Measurements from ENCODE around the gene DIRAS2. TPM values are rescaled to one million over a fixed set of nuclear protein-coding genes. Genes with fewer than 3 reads are reported as not detected.

DIRAS2 gene
- total and polyA plus RNA-seq, 8 donors, result 0.05 to 0.79 (median 0.57) TPM; not detected in 1

DNA sequence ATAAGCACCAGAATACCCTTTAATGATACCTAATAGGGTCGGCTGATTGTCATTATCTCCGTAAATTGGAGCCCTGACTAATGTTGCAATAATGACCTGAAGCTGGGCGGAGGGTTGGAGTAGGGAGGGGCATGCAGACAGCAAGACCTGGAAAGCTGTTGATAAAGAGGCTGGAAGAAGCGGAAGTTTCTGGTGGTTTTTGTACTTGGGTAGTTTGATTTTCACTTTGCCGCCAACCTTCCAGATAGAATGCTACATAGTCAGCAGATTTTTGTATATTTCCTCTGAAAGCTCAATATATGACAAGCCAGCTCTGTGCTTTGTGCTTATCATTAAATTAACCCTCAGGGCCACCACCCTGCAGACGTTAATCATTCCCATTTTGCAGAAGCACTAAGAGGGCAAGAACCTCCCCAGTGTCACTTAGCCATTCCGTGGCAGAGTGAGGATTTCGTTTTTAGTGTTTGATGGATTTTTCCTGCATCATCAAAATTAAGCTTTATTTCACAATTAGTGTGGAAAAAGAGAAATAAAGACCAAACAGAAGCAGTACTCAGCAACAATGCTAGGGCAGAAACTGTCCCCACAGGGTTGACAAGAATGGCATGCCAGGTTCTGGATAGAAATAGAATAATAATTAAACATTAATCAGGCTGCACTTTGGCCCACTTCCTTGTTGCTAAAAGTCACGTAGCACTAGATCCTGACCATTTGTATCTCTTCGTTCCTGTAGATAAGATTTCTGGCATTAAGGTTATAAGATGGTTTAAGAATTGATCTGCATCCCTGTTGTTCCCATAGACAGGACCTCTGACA, 34.7 kb downstream of the DIRAS2 start:
- H3K4me3 ChIP-seq, result no peak overlapping the region
- peaks cover 0 to 4% of the 10 kb centered on the region in 2 donors for H3K27me3 ChIP-seq
- TF ChIP-seq, protein P1, sequence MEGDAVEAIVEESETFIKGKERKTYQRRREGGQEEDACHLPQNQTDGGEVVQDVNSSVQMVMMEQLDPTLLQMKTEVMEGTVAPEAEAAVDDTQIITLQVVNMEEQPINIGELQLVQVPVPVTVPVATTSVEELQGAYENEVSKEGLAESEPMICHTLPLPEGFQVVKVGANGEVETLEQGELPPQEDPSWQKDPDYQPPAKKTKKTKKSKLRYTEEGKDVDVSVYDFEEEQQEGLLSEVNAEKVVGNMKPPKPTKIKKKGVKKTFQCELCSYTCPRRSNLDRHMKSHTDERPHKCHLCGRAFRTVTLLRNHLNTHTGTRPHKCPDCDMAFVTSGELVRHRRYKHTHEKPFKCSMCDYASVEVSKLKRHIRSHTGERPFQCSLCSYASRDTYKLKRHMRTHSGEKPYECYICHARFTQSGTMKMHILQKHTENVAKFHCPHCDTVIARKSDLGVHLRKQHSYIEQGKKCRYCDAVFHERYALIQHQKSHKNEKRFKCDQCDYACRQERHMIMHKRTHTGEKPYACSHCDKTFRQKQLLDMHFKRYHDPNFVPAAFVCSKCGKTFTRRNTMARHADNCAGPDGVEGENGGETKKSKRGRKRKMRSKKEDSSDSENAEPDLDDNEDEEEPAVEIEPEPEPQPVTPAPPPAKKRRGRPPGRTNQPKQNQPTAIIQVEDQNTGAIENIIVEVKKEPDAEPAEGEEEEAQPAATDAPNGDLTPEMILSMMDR (IDR thresholded peaks at IDR 0.05), result no peak
- intact Hi-C loops (cut with DNase I), result no loop called here
- H3K36me3 ChIP-seq, result no peaks in the 10 kb centered on the region
- no peak overlapping the region for H3K27ac ChIP-seq
- DNase-seq, result no peak
- no peaks in the 10 kb centered on the region for H3K9me3 ChIP-seq
- ATAC-seq, result no peak
- no peaks in the 10 kb centered on the region for H3K4me1 ChIP-seq

DNA sequence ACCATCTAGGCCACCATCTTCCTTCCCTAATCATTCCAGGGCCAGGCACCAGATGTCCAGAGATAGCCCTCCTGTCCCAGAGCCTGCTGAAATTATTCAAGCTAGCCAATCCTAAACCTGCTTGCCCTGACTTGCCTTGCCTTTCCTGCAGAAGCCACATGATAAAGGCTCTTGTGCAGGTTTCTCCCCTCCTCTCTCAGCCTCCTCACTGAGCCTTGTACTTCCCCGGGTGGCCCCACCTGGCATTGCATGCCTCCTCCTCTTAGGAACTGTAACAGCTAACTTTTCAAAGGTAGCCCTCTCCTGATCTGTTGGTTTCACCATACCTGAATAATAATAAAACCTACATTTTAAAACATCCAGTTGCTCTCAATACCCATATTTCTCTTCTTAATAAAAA, 42.6 kb downstream of the DIRAS2 start:
- intact Hi-C loops (cut with DNase I), result no loop called here
- no peak for ATAC-seq
- no peaks in the 10 kb centered on the region for H3K4me1 ChIP-seq
- H3K9me3 ChIP-seq, result no peaks in the 10 kb centered on the region
- DNase-seq, result no peak
- H3K27ac ChIP-seq, result no peak overlapping the region
- no peaks in the 10 kb centered on the region for H3K36me3 ChIP-seq
- H3K27me3 ChIP-seq, result peaks cover 0 to 15% of the 10 kb centered on the region in 2 donors
- TF ChIP-seq, protein P1 (IDR thresholded peaks at IDR 0.05), result no peak
- no peak overlapping the region for H3K4me3 ChIP-seq

GRCh38 chr9:90598191-90598590, 44.4 kb downstream of the DIRAS2 start:
- peaks cover 0 to 15% of the 10 kb centered on the region in 2 donors for H3K27me3 ChIP-seq
- TF ChIP-seq, protein P1 (IDR thresholded peaks at IDR 0.05), result no peak
- H3K4me3 ChIP-seq, result no peak overlapping the region
- H3K36me3 ChIP-seq, result no peaks in the 10 kb centered on the region
- no peak overlapping the region for H3K27ac ChIP-seq
- no peaks in the 10 kb centered on the region for H3K4me1 ChIP-seq
- DNase-seq (no peak), ATAC-seq (no peak)
- no peaks in the 10 kb centered on the region for H3K9me3 ChIP-seq
- intact Hi-C loops (cut with DNase I), result no loop called here

- TF ChIP-seq, protein P1 (IDR thresholded peaks at IDR 0.05), result no peak
- H3K36me3 ChIP-seq, result no peaks in the 10 kb centered on the region
- no peak for ATAC-seq
- H3K4me1 ChIP-seq, result no peaks in the 10 kb centered on the region
- intact Hi-C loops (cut with DNase I), result no loop called here
- DNase-seq, result no peak
- peaks cover 0 to 11% of the 10 kb centered on the region in 2 donors for H3K27me3 ChIP-seq
- no peaks in the 10 kb centered on the region for H3K9me3 ChIP-seq
- no peak overlapping the region for H3K4me3 ChIP-seq
- no peak overlapping the region for H3K27ac ChIP-seq
Observed at GRCh38 chr9:90593646-90594045, 49.0 kb downstream of the DIRAS2 start.

DNA sequence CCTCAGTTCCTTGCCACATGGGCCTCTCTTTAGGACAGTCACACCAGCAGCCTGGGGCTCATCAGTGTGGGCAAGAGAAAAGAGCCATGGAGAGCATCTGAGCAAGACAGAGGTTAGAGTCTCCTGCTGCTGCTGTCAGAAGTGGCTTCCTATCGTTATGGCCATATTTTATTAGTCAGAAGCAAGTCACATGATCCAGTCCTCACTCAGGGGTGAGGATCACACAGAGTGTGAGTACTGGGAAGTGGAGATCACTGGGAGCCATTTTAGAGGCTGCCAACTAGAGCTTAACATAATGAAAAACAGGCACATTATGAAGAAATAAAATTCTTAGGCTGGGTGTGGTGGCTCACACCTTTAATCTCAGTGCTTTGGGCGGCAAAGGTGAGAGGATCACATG, 62.0 kb downstream of the DIRAS2 start:
- DNase-seq, result no peak
- Histone ChIP-seq H3K36me3 (no peaks in the 10 kb centered on the region), H3K4me1 (no peaks in the 10 kb centered on the region), H3K9me3 (no peaks in the 10 kb centered on the region), H3K27me3 (no peaks in the 10 kb centered on the region), H3K27ac (no peak overlapping the region), H3K4me3 (no peak overlapping the region)
- intact Hi-C loops (cut with DNase I), result no loop called here
- TF ChIP-seq, protein P1 (IDR thresholded peaks at IDR 0.05), result no peak
- no peak for ATAC-seq

All from left lung (tissue), 10 donors.